Cardiac fibroblast (primary cell): ENCODE measurements around the gene LIPC.
A peak's percentile ranks its signal among the peaks of the same experiment; 100 is the strongest.

Experiments used
- DNase-seq, 2 donors: peaks; one replicate each; pipeline versions ENCODE4 v3.0.0 to v3.0.0-alpha.2; 2010; ENCODE audit warnings: low read depth in 2 of 2
- H3K4me3 ChIP-seq, 2 donors: replicated peaks in 1 of 2; 1 replicate in 1 of 2; 2 replicates in 1 of 2; pipeline ENCODE4 v1.5.1; 2011; ENCODE audit warnings: low read depth in 2 of 2, low read length in 2 of 2, mild to moderate bottlenecking in 2 of 2, moderate library complexity in 1 of 2
- TF ChIP-seq, protein P1 (sequence below): IDR thresholded peaks from one replicate; pipeline ENCODE4 v1.5.1; 2011; ENCODE audit warnings: low read depth, mild to moderate bottlenecking, low read length, inconsistent platforms

The LIPC gene

DNA sequence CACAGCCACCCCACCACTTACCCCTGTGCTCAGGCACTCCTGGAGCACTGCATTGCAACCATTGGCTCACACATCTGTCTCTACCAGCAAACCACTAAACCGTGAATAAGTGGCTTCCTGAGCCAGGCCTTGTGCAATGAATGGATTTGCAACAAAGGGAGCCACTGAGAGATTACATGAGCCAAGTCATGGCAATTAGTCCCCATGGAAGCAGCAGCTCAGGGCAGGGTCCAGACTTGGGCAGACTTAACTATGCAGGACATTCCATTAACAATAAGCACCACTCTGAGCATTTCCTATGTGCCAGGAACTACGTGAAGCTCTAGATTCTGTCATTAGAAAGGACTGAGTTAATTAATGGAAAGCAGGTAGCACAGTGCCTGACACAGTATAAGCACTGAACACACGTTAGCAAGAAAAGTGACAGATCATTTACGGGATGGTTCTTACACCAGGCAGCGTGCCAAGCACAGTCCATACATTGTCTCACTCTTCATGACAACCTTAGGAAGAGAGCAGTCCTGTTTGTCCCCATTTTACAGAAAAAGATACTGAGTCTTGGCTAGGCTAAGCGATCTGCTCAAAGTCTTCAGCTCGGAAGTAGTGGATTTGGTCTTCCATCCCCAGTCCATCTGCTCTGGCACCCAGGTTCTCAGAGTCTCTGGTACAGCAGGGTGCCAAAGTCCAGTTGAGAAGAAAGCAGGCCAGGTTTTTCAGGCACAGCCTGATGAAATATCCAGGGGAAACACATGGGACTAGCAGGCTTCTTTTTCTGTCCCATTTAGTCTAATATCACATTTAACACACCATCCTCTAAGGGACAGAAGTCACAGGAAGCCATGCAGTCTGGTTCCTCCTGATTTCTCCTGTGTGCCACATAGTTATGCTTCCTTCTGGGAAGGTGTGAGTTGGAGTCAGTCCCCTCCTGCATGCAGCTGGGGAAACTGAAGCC is 44.1 kb downstream of the LIPC start:
- no peak overlapping the region for H3K4me3 ChIP-seq
- peak; percentile 72 to 82 for DNase-seq
- TF ChIP-seq, protein P1, sequence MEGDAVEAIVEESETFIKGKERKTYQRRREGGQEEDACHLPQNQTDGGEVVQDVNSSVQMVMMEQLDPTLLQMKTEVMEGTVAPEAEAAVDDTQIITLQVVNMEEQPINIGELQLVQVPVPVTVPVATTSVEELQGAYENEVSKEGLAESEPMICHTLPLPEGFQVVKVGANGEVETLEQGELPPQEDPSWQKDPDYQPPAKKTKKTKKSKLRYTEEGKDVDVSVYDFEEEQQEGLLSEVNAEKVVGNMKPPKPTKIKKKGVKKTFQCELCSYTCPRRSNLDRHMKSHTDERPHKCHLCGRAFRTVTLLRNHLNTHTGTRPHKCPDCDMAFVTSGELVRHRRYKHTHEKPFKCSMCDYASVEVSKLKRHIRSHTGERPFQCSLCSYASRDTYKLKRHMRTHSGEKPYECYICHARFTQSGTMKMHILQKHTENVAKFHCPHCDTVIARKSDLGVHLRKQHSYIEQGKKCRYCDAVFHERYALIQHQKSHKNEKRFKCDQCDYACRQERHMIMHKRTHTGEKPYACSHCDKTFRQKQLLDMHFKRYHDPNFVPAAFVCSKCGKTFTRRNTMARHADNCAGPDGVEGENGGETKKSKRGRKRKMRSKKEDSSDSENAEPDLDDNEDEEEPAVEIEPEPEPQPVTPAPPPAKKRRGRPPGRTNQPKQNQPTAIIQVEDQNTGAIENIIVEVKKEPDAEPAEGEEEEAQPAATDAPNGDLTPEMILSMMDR: no peak

GRCh38 chr15:58476525-58477162 is 44.9 kb downstream of the LIPC start:
- DNase-seq: no peak
- TF ChIP-seq, protein P1: no peak
- no peak overlapping the region for H3K4me3 ChIP-seq

DNA sequence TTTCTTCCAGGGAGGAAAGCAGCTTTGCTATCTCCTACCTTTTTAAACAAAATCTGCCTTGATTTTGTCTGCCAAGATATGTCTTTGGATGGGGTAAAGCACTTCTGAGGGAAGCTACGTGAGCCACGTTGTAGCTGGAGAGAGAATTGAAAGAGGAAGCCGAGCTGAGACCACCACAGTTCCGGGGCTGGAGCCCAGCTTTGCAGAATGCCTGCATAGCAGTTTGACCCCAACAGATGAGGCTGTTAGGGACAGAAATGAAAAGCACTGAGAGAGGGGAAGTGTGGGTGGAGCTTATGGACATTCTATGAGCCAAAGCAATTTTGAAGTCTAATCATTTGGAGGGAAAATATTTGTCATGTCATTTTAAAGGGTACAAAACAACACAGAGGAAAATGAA is 45.4 kb downstream of the LIPC start:
- DNase-seq: no peak
- H3K4me3 ChIP-seq: no peak overlapping the region
- TF ChIP-seq, protein P1: no peak

DNA sequence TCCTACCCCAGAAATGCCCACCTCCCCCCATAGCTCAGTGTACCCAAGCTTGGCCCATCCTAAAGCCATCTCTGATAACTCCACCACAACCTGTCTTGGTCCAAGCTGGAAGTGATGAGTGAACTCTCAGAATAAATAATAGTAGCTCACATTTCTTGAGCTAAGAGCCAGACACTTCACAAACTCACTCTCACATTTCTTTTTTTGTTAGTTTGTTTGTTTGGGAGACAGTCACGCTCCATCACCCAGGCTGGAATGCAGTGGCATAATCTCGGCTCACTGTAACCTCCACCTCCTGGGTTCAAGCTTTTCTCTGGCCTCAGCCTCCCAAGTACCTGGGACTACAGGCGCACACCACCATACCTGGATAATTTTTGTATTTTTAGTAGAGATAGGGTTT is 46.2 kb downstream of the LIPC start:
- no peak overlapping the region for H3K4me3 ChIP-seq
- TF ChIP-seq, protein P1: no peak
- DNase-seq: no peak

GRCh38 chr15:58478579-58478978 is 46.8 kb downstream of the LIPC start:
- no peak for DNase-seq
- no peak overlapping the region for H3K4me3 ChIP-seq
- TF ChIP-seq, protein P1: no peak

DNA sequence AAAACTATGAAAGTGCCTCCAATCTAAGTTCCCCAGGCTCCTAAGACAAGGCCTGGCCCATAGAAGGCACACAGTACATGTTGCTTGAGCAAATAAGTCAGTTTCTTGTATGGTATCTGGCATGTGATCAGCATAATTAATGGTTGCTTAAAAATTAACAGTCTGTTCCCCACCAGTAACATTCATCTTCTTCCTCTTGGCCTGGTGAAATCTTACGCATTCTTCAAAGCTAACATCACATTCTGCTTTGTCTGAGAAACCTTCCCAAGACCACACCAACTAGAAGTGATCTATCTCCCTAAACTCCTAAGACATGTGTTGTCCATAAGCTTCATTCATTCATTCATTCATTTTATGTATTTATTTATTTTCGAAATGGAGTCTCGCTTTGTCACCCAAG is 48.1 kb downstream of the LIPC start:
- TF ChIP-seq, protein P1: no peak
- DNase-seq: no peak
- H3K4me3 ChIP-seq: no peak overlapping the region
